ENCODE results near the gene SEC22C.

Gene SEC22C

DNA sequence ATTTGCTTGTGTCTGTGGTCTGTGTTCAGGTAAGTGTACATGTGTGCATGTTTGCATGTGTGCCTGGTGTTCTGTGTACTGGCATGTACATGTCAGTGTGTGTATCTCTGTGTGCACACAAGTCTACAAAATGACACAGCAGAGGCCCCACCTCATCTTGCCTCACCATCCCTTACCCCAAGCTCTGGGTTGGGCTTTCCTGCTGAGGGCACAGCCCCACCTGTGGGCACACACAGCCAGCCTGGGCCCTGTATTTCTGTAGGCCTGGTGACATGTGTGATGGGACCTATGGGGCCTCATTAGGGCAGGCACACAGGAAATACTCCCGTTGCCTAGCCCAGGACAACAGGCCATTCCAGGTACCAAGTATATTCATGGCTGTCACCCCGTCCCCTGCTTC, 65.8 kb downstream of the SEC22C start:
- no peak overlapping the region for H3K4me3 ChIP-seq (ENCODE audit: insufficient read depth, low read depth, low read length)
- no peaks in the 10 kb centered on the region for H3K27me3 ChIP-seq (ENCODE audit: control insufficient read depth, insufficient read depth, low read length, poor library complexity, severe bottlenecking)
- no peaks in the 10 kb centered on the region for H3K4me1 ChIP-seq (ENCODE audit: control insufficient read depth, insufficient read depth, low read length)
- WGBS, 2 experiments = 89 to 91% methylated on average over 2 of the region's 2 CpGs
- H3K36me3 ChIP-seq (ENCODE audit: control insufficient read depth, insufficient read depth, low read length) = no peaks in the 10 kb centered on the region
- H3K27ac ChIP-seq (ENCODE audit: insufficient read depth, low read depth, low read length, poor library complexity, severe bottlenecking) = no peak overlapping the region
- H3K9me3 ChIP-seq (ENCODE audit: control insufficient read depth, low read length) = no peaks in the 10 kb centered on the region

DNA sequence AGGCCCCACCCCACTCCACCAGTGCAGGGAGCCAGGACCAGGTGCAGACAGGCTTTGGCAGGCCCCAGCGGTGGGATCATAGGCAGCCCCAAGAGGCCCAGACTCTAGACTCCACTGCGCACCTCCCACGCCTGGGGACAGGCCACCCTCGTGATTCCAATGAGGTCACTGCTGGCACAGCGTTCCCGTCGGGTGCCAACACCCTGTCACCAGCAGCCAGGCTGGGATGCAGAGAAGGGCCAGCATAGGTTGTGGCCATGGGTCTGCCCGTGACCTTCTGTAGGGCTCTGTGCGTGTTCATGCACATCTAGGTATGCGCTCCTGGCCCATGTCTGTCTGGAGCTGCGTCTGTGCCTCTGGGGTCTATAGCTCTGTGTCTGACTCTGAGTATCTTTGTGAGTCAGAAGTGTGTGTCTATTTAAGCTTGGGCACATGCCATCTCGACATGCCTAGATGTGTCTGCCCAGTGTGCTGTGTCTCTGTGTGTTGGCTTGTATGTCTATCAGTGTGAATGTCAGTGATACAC, 66.3 kb downstream of the SEC22C start:
- no peaks in the 10 kb centered on the region for H3K9me3 ChIP-seq (ENCODE audit: control insufficient read depth, low read length)
- H3K27ac ChIP-seq (ENCODE audit: insufficient read depth, low read depth, low read length, poor library complexity, severe bottlenecking) = no peak overlapping the region
- H3K36me3 ChIP-seq (ENCODE audit: control insufficient read depth, insufficient read depth, low read length) = no peaks in the 10 kb centered on the region
- H3K4me1 ChIP-seq (ENCODE audit: control insufficient read depth, insufficient read depth, low read length) = no peaks in the 10 kb centered on the region
- H3K4me3 ChIP-seq (ENCODE audit: insufficient read depth, low read depth, low read length) = no peak overlapping the region
- no peaks in the 10 kb centered on the region for H3K27me3 ChIP-seq (ENCODE audit: control insufficient read depth, insufficient read depth, low read length, poor library complexity, severe bottlenecking)
- WGBS, 2 experiments = 94% methylated on average over 12 of the region's 12 CpGs

DNA sequence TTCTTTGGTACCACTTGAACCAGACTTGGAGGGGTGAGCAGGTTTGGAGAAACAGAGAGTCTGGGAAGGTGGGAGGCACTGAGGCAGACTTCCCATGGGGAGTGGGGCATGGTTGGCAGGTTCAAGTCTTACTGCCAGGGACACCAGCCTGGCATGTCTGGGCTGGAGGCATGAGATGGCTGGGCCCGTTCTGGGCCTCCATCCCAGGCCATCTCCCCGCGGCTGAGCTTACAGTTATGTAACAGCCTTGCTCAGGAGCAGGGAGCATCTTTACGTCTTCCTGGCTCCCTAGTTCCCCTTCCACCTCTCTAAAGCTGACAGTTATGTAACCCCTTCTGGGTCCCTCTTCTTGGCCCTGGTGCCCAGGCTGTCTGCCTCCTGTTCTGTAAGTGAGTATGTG, 66.9 kb downstream of the SEC22C start:
- H3K27me3 ChIP-seq (ENCODE audit: control insufficient read depth, insufficient read depth, low read length, poor library complexity, severe bottlenecking) = no peaks in the 10 kb centered on the region
- H3K9me3 ChIP-seq (ENCODE audit: control insufficient read depth, low read length) = no peaks in the 10 kb centered on the region
- 91 to 95% methylated on average over 4 of the region's 4 CpGs for WGBS, 2 experiments
- no peak overlapping the region for H3K4me3 ChIP-seq (ENCODE audit: insufficient read depth, low read depth, low read length)
- no peaks in the 10 kb centered on the region for H3K4me1 ChIP-seq (ENCODE audit: control insufficient read depth, insufficient read depth, low read length)
- no peak overlapping the region for H3K27ac ChIP-seq (ENCODE audit: insufficient read depth, low read depth, low read length, poor library complexity, severe bottlenecking)
- no peaks in the 10 kb centered on the region for H3K36me3 ChIP-seq (ENCODE audit: control insufficient read depth, insufficient read depth, low read length)

DNA sequence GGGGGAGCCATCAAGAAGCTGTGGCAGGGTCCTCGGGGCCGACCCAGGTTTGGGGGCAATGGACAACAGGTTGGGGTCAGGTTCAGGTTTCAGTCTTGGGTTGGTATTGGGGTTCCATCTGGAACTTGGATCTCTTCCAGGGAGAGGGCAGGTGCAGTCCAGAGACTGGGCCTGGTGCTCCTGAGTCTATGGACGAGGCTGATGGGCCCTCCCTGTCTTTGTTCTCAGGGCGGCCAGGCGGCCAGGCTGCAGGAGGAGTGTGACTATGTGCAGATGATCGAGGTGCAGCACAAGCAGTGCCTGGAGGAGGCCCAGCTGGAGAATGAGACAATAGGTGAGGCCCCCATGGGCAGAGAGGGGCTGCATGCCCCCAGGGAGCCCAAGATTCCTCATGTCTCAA, 68.2 kb downstream of the SEC22C start:
- no peaks in the 10 kb centered on the region for H3K36me3 ChIP-seq (ENCODE audit: control insufficient read depth, insufficient read depth, low read length)
- no peaks in the 10 kb centered on the region for H3K9me3 ChIP-seq (ENCODE audit: control insufficient read depth, low read length)
- WGBS, 2 experiments = 94 to 95% methylated on average over 6 of the region's 6 CpGs
- no peak overlapping the region for H3K4me3 ChIP-seq (ENCODE audit: insufficient read depth, low read depth, low read length)
- H3K4me1 ChIP-seq (ENCODE audit: control insufficient read depth, insufficient read depth, low read length) = no peaks in the 10 kb centered on the region
- no peak overlapping the region for H3K27ac ChIP-seq (ENCODE audit: insufficient read depth, low read depth, low read length, poor library complexity, severe bottlenecking)
- H3K27me3 ChIP-seq (ENCODE audit: control insufficient read depth, insufficient read depth, low read length, poor library complexity, severe bottlenecking) = no peaks in the 10 kb centered on the region

DNA sequence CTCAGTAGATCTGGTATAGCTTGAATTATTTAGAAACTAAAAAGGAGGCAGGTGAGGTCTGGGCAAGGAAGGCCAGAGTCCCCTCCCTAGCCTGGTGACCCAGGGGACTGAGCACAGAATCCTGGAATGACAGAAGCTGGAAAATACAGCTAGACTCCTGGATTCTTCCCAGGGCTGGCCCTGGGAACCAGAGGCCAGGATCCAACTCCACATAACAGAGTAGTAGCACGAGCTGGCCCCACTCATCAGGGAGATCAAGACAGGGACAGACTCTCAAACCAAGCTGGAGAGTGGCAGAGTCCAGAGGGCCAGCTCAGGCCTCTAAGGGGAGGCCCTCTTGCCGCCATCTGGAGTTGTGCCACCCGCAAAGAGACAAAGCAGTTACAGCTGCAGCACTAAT, 68.6 kb downstream of the SEC22C start:
- H3K27me3 ChIP-seq (ENCODE audit: control insufficient read depth, insufficient read depth, low read length, poor library complexity, severe bottlenecking) = no peaks in the 10 kb centered on the region
- H3K4me3 ChIP-seq (ENCODE audit: insufficient read depth, low read depth, low read length) = no peak overlapping the region
- no peaks in the 10 kb centered on the region for H3K9me3 ChIP-seq (ENCODE audit: control insufficient read depth, low read length)
- 92 to 93% methylated on average over 3 of the region's 3 CpGs for WGBS, 2 experiments
- H3K4me1 ChIP-seq (ENCODE audit: control insufficient read depth, insufficient read depth, low read length) = no peaks in the 10 kb centered on the region
- no peaks in the 10 kb centered on the region for H3K36me3 ChIP-seq (ENCODE audit: control insufficient read depth, insufficient read depth, low read length)
- no peak overlapping the region for H3K27ac ChIP-seq (ENCODE audit: insufficient read depth, low read depth, low read length, poor library complexity, severe bottlenecking)

DNA sequence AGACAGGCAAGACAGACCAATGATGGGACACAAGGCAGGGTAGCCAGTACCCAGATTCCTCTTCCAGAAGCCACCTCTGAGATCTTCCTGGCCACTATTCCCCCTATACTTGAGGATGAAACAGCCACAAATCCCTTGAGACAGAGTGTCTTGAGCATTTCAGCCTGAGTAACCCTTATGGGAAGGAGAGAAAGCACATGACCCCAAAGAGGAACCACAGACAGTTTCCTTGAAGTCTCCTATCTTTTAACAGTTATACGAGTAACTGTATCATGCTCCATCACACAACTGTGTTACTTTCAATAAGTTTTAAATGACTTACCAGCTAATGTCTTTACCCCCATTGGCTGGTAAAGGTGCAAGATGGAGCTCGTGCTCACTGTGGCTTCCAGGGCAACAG, 70.0 kb downstream of the SEC22C start:
- H3K36me3 ChIP-seq (ENCODE audit: control insufficient read depth, insufficient read depth, low read length) = no peaks in the 10 kb centered on the region
- H3K9me3 ChIP-seq (ENCODE audit: control insufficient read depth, low read length) = no peaks in the 10 kb centered on the region
- 93 to 95% methylated on average over 2 of the region's 2 CpGs for WGBS, 2 experiments
- no peak overlapping the region for H3K4me3 ChIP-seq (ENCODE audit: insufficient read depth, low read depth, low read length)
- H3K27me3 ChIP-seq (ENCODE audit: control insufficient read depth, insufficient read depth, low read length, poor library complexity, severe bottlenecking) = no peaks in the 10 kb centered on the region
- no peaks in the 10 kb centered on the region for H3K4me1 ChIP-seq (ENCODE audit: control insufficient read depth, insufficient read depth, low read length)
- H3K27ac ChIP-seq (ENCODE audit: insufficient read depth, low read depth, low read length, poor library complexity, severe bottlenecking) = no peak overlapping the region

DNA sequence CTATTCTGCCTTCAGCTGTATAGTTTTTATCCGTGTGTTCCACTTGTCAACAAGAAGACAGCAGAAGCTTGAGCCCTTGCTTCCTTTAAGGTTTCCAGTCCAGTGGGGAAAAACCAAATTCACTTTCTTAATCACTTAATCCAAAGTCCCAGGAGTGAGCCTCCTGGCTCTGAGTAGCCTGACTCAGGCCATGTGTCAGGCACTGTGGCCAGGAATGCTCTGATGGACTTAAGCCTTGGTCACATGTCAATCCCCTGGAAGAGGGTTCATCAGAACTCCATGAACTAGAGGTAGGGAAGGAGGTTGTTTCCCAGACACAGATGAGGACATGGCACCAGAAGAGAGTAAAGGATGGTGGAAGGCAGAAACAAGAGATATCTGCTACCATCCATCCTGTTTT, 70.6 kb downstream of the SEC22C start:
- no peaks in the 10 kb centered on the region for H3K36me3 ChIP-seq (ENCODE audit: control insufficient read depth, insufficient read depth, low read length)
- no peak overlapping the region for H3K27ac ChIP-seq (ENCODE audit: insufficient read depth, low read depth, low read length, poor library complexity, severe bottlenecking)
- no peaks in the 10 kb centered on the region for H3K9me3 ChIP-seq (ENCODE audit: control insufficient read depth, low read length)
- H3K27me3 ChIP-seq (ENCODE audit: control insufficient read depth, insufficient read depth, low read length, poor library complexity, severe bottlenecking) = no peaks in the 10 kb centered on the region
- H3K4me3 ChIP-seq (ENCODE audit: insufficient read depth, low read depth, low read length) = no peak overlapping the region
- WGBS, 2 experiments = 96% methylated on average over 1 of the region's 1 CpG
- H3K4me1 ChIP-seq (ENCODE audit: control insufficient read depth, insufficient read depth, low read length) = no peaks in the 10 kb centered on the region

DNA sequence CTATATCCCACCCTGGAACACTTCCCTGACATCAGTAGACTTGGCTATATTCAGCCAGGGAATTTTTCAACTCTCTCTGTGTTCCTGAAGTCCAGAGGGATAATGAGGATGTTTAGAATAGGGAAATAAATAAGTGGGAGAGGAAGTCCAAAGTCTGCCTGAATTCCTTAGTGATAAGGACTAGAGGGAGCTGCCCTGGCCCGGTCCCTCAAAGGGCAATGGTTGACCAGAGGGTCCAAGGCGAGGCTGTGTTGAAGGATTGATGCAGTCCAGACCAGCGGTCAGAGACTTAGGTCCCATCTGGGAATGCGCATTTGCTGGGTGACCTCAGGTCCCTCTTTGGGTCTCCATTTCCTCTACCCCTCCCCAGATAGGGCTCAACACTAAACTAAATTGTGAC, 71.4 kb downstream of the SEC22C start:
- 92 to 97% methylated on average over 4 of the region's 4 CpGs for WGBS, 2 experiments
- no peak overlapping the region for H3K27ac ChIP-seq (ENCODE audit: insufficient read depth, low read depth, low read length, poor library complexity, severe bottlenecking)
- no peaks in the 10 kb centered on the region for H3K27me3 ChIP-seq (ENCODE audit: control insufficient read depth, insufficient read depth, low read length, poor library complexity, severe bottlenecking)
- H3K36me3 ChIP-seq (ENCODE audit: control insufficient read depth, insufficient read depth, low read length) = no peaks in the 10 kb centered on the region
- no peaks in the 10 kb centered on the region for H3K4me1 ChIP-seq (ENCODE audit: control insufficient read depth, insufficient read depth, low read length)
- H3K4me3 ChIP-seq (ENCODE audit: insufficient read depth, low read depth, low read length) = no peak overlapping the region
- no peaks in the 10 kb centered on the region for H3K9me3 ChIP-seq (ENCODE audit: control insufficient read depth, low read length)

DNA sequence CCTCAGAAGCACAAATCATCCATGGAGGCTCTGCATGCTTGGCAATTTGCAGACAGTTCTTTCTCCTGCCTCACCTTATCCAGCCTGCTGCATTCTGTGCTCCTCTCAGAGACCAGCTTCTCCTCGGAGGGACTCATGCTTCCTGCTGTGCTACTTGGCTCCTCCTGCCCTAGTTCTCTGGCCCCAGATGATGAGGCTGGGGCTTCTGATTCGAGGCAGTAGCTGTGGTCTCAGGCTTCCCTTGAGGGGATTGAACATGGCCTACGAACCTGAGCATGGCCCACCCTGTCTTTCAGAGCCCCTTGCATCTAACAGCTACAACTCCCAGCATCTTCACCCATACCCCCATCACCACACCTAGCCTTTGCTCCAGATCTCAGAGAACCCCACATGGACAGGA, 72.7 kb downstream of the SEC22C start:
- 73 to 77% methylated on average over 3 of the region's 3 CpGs for WGBS, 2 experiments
- Histone ChIP-seq H3K36me3 (ENCODE audit: control insufficient read depth, insufficient read depth, low read length) (no peaks in the 10 kb centered on the region), H3K27ac (ENCODE audit: insufficient read depth, low read depth, low read length, poor library complexity, severe bottlenecking) (no peak overlapping the region), H3K27me3 (ENCODE audit: control insufficient read depth, insufficient read depth, low read length, poor library complexity, severe bottlenecking) (peaks cover under 1% of the 10 kb centered on the region), H3K9me3 (ENCODE audit: control insufficient read depth, low read length) (no peaks in the 10 kb centered on the region), H3K4me1 (ENCODE audit: control insufficient read depth, insufficient read depth, low read length) (no peaks in the 10 kb centered on the region), H3K4me3 (ENCODE audit: insufficient read depth, low read depth, low read length) (no peak overlapping the region)

DNA sequence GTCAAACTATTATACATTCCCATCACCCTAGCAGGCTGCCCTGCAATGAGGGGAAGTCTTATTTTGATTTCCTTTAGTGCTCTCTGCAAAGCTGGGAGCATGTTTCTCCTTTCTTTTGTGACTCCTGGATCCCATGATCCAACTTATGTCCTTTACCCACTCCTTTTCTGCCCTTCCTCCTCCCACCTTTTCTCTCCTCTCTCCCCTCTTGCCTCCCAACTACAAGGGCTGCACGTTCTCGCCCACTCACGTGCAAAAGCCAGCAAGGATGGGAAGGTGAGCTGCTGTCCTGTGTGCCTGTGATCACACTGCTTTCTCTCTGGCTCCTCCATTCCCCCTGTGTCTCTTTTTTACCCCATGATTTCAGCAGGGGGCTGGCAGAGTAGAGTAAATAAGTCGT, 73.2 kb downstream of the SEC22C start:
- Histone ChIP-seq H3K4me1 (ENCODE audit: control insufficient read depth, insufficient read depth, low read length) (no peaks in the 10 kb centered on the region), H3K4me3 (ENCODE audit: insufficient read depth, low read depth, low read length) (no peak overlapping the region), H3K27me3 (ENCODE audit: control insufficient read depth, insufficient read depth, low read length, poor library complexity, severe bottlenecking) (peaks cover 6% of the 10 kb centered on the region), H3K27ac (ENCODE audit: insufficient read depth, low read depth, low read length, poor library complexity, severe bottlenecking) (no peak overlapping the region), H3K9me3 (ENCODE audit: control insufficient read depth, low read length) (no peaks in the 10 kb centered on the region), H3K36me3 (ENCODE audit: control insufficient read depth, insufficient read depth, low read length) (no peaks in the 10 kb centered on the region)
- 78 to 79% methylated on average over 3 to 4 of the region's 4 CpGs for WGBS, 2 experiments

DNA sequence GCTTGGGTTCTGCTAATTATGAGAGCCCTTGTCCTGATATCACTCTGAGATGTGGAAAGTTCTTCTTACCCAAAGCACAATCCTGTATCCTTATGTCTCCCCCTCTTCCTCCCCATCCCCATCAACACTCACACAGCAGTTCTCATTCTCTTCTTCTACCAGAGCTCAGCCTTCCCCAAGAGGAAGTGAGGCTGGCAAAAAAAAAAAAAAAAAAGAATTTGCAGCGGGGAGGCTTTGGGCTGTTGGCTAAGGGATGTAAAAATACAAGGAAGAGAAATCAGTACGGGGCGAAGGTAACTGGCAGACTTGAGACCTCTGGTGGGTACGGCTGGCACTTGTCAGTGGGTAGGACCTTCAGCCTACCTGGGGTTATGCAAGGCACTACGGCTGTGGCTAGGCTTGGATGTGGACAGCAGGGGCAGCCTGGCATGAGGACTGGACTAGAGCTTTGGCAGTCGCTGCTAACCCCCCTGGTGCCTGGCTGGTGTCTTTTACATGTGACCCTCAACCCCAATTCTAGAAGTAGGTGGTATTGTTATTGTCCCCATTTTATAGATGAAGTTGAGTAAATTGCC, 73.9 kb downstream of the SEC22C start:
- WGBS, 2 experiments = 85 to 89% methylated on average over 6 of the region's 6 CpGs
- H3K4me1 ChIP-seq (ENCODE audit: control insufficient read depth, insufficient read depth, low read length) = no peaks in the 10 kb centered on the region

More for the DNA sequence above, 73.9 kb downstream of the SEC22C start:
- peaks cover 13% of the 10 kb centered on the region for H3K27me3 ChIP-seq (ENCODE audit: control insufficient read depth, insufficient read depth, low read length, poor library complexity, severe bottlenecking)
- H3K9me3 ChIP-seq (ENCODE audit: control insufficient read depth, low read length) = no peaks in the 10 kb centered on the region
- no peak overlapping the region for H3K27ac ChIP-seq (ENCODE audit: insufficient read depth, low read depth, low read length, poor library complexity, severe bottlenecking)
- H3K36me3 ChIP-seq (ENCODE audit: control insufficient read depth, insufficient read depth, low read length) = no peaks in the 10 kb centered on the region
- no peak overlapping the region for H3K4me3 ChIP-seq (ENCODE audit: insufficient read depth, low read depth, low read length)

Data from ectodermal cell (in vitro differentiated cells).